ELR (cell line): Measurements from ENCODE around the gene GPR139.

Experiments used
- DNase-seq: peaks from one replicate; pipeline ENCODE4 v3.0.0-alpha.2; 2015; ENCODE audit warnings: low read depth

Gene GPR139

DNA sequence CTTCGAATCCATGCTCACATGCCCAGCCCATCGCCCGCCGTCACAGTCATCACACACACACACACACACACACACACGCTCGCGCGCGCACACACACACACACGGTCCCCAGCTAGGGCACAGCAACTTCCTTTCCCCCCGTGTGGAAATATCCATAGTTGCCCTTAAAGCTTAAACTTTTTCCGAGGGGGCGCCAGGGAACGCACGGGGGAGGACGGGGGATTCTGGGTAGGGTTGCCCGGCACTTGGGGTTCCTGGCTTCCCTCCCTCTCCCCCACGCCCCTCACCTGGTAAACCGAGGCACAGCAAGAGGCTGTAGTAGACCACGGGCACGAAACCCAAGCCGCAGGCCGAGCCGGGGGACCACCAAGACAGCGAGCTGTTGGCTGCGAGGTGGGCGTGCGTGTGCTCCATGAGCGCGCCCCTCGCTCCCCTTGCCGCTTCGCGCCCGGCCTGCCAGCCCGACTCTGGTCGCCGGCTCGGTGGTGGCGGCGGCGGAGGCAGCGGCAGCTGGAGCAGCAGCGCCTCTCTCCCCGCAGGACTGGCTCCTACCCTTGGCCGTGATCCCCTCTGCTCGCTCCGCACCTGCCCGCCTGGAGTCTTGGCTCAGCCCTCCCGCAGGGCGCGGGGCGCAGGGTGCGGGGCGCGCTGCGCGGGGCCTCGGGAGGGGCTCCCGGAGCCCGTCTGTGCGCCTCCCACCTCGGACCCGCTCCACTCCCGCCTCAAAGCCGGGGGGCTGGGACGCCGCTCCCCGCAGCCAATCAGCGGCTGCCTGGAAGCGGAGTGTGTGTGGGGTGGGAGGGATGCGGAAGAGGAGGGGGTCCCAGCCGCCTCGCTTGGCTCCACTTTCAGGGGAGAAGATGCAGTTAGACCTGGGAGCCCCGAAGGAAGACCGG is at the start of gene GPR139:
TSS of gene GPR139 (minus strand) at position 688 of the 896 bp plus-strand sequence. CDS start at position 414, 274 bp downstream.
- DNase-seq: no peak

DNA sequence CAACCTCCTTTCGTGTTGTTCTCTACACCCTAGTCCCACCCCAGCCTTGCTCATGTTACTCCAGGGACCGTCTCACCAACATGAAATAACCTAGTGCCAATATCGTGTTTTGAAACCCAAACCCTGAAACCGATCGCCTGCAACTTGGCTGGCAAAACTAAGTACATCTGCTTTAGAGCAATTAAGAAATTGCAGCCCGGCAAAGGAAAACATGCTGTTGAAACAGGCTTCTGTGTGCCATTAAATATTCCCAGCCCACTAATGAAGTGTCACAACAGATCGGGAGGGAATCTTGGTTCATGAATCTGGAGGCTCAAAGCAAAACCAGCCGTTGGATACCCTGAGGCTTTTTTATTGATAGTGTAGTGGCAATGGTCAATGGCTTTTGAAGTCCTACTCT is 48.3 kb upstream of the GPR139 start:
- no peak for DNase-seq

DNA sequence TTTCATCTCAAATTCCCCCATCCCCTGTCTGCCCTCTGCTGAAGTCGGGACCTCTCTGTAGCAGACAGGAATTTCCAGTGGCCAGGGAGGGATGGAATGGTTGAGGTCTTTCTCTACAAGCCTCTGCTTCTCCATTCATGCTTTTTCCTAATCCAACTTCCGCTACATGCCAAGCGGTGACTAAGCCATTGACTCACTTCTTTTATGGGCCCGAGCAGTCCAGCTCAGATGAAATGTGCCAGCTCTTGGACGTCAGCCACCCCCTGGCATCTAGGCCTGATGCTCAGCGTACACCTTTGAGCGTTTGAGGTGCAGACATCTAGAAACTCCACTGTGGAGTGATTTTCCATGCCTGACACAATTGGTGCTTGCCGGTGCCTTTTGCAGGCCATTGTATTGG is 40.7 kb upstream of the GPR139 start:
- DNase-seq: peak; percentile 18

DNA sequence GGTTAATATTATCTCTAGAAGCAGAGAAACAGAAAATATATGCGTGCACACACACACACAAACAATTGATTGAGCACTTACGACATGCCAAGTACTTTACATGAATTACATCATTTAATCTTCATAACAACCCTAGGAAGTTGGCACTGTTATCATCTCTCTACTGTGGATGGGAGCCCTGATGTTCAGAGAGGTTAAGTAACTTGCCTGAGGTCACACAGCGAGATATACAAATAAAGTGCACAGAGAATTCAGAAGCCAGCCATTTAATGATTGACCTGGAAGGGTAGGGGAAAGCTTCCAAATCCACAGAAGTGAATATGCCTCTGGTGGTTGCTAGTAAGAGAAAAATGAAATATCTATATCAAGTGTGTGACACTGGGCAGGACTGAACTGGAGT is 37.5 kb upstream of the GPR139 start:
- no peak for DNase-seq

DNA sequence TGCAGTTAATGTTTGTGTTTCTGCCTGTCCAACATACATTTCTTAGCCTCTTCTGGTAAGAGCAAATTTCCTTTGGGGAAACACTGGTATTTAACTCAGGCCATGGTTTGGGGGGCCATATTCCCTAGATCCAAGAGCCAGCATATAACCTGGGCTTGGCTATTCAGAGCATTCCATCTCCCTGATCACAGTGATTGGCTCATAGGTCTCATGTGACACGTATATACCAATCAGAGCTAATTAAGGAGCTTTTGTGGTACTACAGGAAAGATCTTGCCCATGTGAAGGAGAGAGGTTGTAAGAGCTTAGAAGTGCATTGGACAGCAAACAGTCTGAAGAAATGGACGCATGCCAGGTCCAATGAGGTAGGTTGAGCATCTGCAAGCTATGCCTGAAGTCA is 33.4 kb upstream of the GPR139 start:
- no peak for DNase-seq

DNA sequence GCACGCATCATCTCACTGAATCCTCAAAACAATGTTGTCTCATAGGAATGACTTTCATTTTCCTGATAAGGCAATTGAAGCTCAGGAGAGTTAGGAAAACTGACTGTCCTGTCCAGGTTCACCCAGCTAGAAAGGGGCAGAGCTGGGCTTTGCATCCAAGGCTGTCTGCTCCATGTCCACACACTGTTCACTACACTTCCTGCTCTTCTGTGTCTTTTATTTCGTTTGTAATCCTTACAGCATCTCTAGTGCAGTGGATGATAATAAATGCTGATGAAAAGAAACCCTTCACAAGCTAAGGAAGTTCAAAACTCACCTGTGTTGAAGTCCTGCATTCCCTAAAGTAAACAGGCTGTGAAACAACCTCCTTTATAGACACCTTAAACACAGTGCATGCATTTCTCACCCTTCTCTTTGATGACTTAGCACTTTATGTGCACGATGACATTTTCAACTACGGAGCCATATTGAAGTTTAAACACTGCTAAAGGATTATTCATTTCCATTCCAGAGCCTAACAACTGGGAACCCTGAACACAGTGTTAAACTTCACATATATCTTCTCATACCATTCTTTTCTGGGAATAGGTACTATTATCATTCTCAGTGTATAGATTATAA is 31.0 kb upstream of the GPR139 start:
- DNase-seq: no peak

DNA sequence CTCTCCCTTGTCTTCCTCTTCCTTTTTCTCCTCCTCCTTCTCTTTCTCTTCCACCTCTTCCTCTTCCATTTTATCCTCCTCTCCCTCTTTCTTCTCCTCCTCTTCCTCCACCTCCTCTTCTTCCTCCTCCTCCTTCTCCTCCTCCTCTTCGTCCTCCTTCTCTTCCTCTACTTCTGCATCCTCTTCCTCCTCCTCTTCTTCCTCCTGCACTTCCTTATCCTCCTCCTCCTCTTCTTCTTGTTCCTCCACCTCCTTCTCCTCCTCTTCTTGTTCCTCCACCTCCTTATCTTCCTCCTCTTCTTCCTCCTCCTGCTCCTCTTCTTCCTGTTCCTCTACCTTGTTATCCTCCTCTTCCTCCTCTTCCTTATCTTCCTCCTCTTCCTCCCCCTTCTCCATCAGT is 28.8 kb upstream of the GPR139 start:
- no peak for DNase-seq

DNA sequence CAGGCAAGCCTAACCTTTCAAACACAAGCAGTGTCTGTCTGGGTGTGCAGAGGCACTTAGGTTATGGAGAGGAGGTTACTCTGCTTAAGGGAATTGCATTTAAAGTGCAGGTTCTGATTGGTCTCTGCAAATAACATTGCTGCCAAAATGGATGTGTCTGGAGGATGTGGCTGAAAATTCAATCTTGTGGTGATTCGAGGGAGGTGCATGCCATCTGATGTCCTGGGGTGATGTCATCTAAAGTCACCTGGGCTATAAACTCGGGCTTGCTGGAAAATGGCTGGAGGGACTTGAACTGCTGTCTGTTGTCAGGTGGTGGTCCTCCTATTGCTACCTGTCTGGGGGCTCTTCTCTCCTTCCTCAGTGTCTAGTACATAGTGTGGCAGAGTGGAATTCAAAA is 28.3 kb upstream of the GPR139 start:
- DNase-seq: no peak

DNA sequence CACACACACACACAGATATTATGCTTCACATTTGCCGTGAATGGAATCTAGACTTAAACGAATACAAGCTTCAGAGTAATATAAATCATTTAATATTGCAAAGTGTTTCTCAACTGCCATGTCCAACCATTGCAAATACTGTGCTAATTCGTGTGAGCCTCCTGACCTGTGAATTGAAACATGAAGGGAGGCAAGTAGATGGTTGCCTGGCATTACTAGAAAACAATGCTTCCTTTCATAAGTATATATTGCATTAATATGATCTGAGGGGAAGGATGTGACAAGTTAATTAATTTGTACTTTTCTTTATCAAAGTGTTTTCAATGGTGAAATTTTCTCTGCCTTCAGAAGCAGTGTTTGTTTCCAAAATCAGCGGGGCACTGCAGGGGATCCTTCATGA is 25.7 kb upstream of the GPR139 start:
- no peak for DNase-seq

DNA sequence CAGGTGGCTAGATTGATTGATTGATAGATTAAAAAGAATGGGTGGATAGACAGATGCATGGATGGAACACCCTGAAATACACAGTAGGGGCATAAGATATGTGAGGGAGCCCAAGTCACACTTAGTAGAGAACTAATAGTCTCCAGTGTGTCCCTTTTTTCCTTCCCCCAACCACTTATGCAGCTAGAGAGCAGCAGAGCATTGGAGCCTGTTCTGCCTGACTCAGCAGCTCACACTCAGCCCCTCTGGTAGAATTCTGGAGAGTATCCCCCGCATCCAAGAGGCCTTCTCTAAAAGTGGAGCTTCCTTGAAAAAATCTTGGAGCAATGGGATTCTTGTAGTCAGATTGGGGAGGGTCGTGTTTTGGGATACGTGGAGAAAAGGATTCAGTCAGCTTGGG is 20.5 kb upstream of the GPR139 start:
- no peak for DNase-seq

DNA sequence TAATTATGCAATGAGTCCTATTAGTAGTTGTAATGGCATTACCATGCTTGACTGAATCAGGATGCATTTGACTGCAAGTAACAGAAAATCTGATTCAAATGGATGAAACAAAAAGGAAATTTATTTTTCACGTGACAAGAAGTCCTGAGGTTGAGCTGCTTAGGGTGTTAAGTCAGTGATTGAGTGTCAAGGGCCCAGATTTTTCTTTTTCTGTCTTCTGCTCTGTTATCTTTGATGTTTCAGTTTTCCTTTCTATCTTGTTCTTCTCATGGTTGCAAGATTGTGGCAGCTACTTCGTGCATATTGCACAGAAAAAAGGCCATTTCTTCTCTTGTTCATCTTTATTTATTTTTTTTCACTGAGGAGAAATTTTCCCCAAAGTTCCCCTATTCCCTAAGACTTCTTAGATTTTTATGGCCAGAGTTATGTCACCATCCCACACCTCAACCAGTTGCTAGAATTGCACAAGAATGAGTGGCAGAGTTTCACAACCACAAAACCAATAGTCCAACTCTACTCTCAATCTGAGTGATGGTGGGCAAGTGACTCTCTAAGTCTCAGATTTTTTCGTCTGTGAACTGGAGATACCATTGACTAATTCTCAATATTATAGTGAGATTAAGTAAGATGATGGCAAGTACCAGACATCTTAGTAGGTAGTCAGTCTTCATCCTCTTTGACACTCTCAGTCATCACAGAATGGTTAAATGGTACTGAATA is 15.7 kb upstream of the GPR139 start:
- DNase-seq: no peak

DNA sequence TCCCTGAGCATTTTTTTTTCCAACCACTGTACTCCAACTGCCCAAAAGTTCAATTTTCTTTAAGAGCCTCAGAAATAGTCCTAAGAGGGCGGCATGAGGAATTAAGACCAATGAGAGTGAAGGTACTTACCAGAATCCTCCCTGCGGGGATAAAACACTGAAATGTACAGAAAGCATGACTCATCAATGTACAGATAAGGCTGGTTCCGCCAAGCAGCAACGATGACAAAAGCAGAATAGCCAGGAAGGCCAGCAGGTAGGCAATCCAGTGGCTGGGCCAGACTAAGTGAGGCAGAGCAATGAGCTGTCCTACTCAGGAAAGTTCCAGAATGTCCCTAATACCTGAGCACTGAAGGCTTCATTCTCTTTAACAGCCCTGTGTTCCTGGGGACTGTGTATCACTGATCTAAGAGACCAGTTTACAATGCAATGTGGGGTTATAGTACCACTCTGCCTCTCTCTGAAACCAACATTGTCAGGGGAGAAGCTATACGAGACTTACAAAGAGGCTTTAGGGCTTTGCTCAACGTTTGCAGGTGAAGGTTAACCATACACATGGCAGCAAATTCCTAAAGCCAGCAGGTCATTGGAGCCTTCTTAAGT is 11.0 kb upstream of the GPR139 start:
- DNase-seq: no peak

DNA sequence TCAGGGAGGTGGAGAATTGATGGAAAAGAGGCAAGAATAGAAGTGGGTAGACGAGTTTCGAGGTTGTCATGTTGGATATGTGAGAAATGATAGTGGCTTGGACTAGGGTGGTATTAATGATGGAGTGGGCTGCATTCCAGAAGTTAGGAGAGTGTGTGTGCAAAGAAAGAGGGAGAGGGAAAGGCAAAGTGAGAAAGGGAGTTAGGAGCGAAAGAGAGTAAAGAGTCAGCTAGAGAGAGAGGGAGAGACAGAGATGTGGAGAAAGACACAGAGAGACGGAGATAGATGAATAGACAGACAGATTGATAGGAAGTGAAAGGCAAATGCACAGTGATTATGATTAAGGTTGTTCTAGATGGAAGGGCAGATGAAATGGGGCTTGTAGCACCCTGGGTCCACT is 5.4 kb upstream of the GPR139 start:
- DNase-seq: no peak

DNA sequence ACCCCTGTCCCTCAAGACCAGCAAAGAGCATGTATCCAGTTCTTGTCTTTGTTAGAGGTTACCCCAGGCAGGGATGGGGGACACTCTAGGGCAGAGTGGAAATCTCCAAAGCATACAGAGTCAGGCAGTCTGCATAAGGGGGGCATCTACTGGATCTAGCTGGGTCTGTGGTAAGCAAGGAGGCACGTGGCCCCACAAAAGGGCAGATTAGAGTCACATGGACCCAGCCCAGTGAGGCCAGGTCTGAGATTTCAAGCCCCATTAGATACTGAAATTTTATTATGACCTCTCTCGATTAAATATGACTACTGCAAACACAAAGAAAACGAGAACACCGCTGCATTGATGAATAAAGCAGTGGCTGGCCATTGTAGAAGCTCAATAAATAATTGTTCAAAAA is 1.6 kb upstream of the GPR139 start:
- DNase-seq: no peak

DNA sequence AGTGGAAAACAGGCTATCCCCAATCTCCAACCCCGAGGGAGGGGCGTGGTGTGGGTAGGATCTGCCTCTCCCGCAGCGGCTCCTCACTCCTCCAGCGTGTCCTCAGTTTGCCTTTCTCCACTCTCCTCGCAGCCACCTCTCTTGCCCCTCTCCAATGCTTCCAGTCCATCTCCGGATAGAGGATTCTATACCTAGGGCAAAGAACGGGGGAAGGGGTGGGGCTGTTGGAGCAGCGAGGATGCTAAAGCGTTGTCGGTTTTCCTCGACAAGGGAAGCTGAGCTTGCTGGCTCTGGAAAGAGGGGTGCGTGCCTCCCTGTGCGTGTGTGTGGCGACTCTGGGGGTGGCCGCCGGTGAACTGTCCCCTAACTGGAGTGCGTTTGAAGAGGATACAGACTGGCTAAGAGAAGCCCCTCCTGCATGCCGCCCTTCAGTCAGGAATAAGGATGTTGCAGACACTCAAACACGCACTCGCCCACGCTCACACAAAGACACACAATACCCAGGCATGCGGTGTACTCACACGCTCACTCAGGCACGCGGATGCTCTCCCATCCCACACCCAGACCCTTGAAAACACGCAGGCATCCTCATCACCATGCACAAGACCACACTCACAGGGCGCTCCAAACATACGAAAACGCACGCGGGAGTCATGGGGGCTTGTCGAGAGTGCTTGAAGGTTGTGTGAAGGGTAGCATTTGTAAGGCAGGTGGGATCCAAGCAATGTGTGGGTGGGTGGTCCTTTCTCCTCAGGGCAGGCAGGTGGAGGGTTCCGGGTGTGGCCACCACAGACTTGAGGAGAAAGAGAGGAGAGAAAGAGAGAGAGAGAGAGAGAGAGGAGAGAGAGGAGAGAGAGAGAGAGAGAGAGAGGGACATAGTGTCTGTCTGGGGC is 655 bp upstream of the GPR139 start:
- DNase-seq: no peak

DNA sequence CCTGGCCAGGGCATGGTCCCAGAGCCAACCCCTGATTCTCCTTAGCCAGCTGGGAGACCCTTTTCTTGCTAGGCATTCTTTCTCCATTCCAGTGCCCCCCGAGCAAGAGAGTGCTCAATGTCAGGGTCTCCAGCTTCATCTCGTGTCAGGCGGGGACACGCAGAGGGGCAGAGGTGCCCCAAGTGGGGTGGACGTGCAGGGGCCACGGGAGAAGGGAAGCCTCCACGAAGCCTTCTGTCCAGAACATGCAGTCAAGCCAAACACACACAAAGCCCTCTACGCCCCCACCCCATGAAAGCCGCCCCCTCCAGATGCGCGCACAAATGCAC is 852 bp downstream of the GPR139 start:
- DNase-seq: no peak

DNA sequence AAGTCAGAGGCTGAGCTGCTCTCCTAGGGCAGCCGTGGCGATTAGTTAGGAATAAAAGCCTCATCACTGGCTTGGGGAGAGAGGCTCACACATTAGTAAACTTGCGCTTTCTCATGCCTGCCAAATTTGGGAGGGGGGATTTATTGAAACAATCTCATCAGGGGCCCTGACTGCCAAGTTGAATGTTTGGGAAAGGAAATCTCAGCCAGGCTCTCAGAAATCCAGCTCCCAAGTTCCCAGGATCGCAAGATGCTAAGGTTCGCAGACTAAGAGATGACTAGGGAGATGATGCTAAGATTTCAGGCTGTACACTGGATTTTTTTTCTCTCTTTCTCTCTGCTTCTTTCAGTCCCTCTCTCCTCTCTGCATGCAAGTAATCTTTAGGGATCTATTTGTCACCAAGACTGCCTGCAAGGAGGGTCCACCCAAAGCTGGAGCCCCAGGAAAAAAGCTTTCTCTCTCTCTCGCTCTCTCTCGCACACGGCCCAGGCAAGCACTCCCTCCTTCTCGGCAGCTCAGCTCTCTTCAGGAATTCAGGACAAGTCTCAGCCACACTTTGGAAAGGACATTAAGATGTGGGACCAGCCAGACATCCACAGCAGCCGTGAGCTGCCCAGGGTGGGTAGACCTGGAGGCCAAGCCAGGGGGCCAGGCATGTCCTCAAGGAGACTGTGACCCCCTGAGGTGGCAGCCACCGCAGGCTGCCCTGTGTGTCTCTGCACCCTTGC is 1.4 kb downstream of the GPR139 start:
- no peak for DNase-seq

DNA sequence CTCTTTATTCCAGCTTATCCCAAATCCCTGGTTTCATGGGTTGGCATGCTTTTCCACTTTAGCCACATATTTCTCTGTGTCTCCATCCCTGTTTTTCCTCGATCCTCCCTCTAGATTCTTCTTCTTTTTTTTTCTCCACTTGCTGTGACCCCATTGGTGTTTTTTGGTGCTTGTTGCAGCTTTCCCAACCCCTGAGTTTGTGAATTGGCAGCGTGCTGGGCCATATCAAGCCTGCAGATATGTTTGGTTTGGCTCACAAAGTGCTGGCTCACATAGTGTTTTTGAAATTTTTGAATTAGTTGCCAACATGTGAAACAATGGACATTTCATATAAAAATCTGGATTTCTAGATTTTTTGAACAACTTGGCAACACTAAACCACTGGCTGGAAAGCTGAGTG is 8.8 kb downstream of the GPR139 start:
- no peak for DNase-seq

DNA sequence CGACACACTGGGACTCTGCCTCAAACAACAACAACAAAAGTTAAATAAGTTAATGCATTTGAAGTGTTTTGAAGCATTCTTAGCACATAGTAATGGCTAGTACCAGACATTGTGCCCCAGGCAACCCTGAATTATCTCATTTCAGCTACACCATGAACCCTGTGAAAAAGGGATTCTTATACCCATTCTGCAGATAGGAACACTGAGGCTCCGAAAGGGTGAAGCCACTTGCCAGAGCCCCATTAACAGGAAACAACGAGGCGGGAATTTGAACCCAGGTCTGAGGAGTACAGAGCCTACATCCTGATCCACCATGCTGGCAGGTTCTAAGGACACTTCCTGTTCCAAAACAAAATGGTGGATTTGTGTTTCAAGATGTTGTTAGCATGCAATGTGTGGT is 9.2 kb downstream of the GPR139 start:
- no peak for DNase-seq

DNA sequence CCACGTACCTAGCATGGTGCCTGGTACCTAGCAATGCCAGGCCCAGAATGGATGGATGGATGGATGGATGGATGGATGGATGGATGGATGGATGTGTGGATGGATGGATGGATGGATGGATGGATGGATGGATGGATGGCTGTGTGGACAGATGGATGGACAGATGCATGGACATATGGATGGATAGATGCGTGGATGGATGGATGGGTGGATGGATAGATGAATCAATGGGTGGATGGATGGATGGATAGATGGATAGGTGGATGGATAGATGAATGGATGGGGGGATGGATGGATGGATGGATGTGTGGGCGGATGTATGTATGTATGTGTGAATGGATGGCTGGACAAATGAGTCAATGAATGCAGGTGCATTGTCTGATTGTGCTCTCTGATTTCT is 12.6 kb downstream of the GPR139 start:
- DNase-seq: no peak

DNA sequence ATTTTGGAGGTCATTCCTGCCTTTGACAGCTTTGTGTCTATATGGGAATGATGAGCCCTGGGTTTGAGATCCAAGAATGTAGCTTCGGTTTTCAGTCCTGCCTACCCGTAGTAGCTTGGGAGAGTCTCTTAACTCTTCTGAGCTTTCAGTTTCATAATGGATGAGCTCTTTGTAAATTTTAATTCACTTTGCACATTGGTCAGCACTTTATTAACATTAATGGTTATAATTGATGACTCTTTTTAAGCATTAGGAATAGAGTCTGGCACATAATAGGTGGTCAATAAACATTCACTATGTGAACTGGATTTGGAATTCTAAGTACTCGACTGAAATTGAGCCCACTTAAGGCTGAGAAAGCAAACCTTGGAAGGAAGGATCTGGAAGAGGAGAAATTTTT is 17.3 kb downstream of the GPR139 start:
- no peak for DNase-seq
